ENCODE measurements around the gene CCSER1. TPM values are rescaled to one million over a fixed set of nuclear protein-coding genes. Genes with fewer than 3 reads are reported as not detected.
"Not testable (repeated sequence)": the region's sequence is repeated elsewhere in the genome, so short reads cannot be mapped to it uniquely, and the experiment has no call there.

CCSER1 gene
- polyA plus RNA-seq, 12 donors = 0.17 to 1.9 (median 0.65) TPM; not detected in 2

DNA sequence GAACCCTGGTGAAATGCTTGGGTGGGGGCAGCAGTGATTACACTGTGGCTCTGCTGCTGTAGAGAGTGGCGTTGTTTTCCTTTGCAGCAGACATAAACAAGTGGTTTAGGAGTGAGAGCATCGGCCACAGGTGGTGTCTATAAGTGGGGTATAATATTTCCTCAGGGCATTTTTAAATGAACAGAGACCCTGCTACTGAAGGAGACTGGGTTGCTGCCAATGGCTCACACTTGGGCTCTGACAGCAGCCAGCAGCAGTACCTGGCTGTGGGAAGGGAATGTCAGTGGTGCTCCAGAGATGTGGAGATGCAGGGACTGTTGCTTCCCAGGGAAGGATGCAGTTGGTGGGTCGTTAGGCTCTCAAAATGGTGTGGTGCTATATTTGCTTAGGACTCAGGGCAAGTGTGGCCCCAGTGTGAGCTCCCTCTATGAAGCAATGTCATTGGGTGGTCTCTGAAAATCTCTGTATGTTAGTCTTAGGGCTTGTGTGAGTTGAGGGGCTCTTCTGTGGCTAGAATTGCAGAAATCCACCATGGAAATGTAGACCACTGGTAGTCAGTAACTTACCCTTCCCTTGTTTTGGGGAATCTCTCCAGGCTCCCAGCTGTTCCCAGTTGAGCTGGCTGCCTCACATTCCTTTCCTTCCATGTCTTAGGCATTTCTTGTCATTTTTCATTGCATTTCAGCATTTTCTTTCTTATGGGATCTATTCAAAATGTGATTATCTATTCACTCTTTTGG is 1153.5 kb downstream of the CCSER1 start:
- no peak for DNase-seq

DNA sequence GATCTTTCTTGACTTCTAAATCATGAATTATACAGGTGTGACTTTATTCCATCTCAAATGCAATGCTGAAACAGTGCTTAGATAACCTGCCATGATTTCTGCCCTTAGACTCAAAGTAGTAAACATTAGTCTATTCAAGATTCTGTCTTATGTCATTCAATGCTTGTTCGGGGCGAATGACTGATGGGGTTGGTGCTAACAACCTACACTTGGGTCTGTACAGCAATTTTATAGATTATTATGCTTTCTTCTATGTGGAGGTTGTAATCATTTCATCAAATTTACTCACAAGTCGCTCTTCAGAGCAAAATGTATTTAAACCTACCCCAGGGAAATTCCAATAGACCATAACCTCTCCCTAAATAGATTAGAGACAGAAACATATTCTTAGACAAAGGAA is 1155.0 kb downstream of the CCSER1 start:
- no peak for DNase-seq

DNA sequence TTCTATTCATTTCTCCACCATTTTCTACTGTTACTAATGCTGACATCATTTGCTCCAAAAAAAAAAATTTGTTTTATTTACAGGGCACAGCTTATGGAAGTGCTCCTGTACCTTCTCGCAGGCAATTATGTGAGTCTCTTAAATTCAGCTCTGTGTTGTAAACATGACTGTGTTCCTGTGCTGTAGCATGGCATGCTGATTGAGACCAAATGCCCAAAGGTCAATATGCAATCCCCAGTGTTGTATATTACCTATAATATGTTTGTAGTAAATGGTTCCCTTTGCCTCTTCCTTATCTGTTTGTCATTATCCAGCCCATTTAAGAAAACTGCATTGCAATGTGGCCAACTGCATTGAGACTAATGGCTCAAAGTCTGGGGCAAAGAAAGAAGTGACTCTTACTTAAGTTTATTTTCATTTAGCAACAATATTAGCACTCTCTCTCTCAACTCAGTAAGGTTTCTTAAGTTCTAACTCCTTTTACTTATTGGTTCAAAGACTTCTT is 1156.6 kb downstream of the CCSER1 start:
- no peak for DNase-seq

DNA sequence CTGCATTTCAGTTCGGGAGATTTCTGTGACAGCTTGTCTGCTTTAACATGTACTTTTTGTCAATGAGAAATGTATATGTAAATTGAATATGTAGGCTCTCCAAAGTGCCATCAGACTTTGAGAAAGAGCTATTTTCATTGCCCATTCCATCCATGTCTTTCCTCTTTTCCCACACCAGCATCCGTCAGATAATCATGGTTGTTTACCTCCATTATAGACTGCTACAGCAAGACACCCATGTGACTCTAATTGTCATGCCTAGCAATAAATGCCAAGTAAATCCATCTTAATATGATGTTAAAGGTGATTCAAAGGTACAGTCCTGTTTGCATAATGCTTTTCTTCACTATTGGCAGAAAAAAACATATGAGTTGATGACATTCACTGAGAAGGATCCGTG is 1157.3 kb downstream of the CCSER1 start:
- DNase-seq = no peak

DNA sequence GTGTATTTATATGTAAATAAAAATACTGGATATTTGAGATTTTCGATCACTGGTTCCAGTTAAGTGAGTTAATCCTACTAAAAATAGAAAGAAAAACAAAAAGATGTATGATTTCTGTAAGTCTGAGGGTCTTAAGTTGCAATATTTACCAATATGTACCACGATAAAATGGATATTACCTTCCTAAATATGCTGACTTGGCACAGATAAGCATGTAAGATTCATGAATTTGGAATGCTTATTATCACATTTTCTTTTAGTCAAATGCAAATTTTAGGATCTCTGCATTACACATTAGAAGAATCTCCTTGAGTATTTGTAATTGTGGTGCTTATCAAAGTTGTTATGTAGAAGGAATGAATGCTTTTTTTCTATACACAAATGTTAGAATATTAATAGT is 1158.3 kb downstream of the CCSER1 start:
- DNase-seq = no peak

DNA sequence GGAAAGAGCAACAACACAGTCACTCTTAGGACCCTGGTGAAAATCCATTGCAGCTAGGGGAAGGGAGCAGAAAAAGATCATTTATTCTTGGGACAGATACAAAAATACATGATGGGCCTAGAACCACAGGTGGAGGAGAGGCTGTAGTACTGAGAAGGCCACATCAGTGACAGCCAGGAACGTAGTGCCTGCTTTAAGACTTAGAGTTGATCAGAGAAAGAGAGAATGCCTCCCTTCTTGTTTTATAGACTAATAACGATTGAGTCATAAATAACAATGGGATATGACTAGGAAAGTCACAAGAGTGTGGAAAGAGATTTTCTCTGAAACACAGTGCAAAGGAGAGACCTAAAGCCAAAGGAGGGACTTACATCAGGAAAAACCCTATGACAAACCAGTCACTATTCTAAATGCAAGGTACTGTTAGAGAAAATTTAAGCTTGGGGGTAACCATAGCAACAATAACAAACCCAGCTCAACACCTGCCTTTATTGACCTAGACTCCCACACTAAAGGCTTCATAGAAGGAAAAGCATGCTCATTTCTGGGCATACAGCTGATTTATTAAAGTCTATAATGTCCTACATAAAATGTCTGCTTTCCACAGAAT is 1161.6 kb downstream of the CCSER1 start:
- no peak for DNase-seq

DNA sequence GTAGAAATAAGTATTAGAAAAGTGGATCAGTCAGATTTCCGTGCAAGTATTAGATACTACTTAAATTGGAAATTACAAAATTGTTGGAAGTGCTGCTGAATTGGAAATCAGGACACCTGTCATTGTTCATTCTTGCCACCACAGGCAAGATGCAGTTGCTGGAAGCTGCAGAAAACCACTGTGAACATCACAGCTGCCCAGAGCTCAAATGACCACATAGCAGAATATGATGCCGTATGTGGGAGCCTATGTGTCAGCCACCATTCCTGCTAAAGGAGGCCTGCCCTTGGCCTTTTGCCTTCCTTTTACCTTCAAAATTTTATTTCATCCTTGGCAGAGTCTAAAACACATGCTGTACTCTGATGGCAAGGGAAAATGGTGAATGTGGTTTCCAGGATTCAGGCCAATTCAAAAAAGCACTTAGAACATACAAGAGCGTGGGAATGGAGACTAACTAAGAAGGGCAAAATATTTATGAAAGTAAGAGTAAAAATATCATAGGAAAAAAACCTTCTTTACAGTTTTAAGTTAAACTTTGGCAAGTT is 1171.0 kb downstream of the CCSER1 start:
- no peak for DNase-seq

DNA sequence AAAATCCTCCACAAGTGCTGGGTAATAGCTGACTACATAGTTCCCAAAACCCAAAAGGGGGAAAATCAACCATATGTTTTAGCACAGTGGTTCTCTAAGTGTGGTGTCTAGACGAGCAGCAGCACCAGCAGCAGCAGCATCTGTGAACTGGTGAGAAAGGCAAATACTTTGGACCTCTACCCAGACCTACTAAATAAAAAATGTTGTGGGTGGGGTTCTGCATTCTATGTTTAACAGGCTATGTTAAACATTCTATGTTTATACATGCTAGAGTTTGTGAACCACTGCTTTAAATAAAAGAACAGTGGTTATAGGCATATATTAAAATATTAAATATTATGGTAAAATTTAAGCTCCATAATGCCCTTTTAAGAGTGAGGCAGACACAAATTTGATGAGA is 1171.6 kb downstream of the CCSER1 start:
- no peak for DNase-seq

DNA sequence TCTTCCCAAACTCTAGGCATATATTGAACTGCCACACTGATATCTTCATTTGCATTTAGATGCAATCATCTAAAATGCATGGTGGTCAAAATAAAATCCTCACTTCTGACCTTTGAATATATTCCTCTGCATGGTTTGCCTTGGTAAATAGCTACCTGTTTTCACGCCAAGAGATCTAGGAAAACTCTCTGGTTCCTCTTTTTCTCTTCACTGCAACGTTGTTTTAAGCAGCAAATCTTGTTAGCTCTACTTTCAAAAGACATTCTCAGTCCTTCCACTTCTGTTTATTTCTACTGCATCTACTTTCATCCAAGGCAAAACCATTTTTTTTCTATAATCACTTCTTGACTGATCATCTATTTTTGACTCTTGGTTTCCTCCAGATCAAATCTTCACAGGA is 1174.9 kb downstream of the CCSER1 start:
- DNase-seq = no peak

DNA sequence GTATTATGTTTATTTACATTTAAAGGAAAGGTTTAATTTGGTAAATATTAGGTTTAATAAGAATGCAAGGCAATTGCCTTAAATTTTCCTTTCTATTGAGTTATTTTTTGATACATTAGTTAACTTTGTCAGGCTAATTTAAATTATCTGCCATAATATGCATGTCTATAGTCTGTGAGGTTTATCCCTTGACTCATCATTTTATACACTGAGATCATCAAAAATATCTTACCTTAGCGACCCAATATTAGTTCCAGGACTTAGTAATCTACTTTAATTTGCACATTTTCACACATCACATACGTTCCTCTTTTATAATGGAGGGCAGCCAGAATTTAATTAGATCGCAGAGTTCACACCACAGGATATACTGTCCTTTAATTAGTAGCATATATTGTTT is 1177.1 kb downstream of the CCSER1 start:
- no peak for DNase-seq

DNA sequence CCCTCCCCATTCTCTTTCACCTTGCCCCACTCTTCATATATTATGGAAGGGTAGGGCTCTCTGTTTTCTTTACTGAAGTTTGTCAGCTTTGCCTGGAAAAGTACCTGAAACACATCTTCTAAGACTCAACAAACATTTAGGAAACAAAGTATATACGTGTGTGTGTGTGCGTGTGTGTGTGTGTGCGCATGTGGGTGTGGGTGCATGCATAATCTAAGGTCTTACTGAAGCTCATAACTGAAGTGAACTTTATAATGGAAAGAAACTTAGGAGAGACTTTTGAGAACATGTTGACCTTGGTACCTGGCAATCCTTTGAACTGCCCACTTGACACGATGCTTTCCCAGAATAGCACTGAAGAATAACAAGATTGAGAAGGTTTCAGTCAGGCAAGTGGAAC is 1190.2 kb downstream of the CCSER1 start:
- no peak for DNase-seq

DNA sequence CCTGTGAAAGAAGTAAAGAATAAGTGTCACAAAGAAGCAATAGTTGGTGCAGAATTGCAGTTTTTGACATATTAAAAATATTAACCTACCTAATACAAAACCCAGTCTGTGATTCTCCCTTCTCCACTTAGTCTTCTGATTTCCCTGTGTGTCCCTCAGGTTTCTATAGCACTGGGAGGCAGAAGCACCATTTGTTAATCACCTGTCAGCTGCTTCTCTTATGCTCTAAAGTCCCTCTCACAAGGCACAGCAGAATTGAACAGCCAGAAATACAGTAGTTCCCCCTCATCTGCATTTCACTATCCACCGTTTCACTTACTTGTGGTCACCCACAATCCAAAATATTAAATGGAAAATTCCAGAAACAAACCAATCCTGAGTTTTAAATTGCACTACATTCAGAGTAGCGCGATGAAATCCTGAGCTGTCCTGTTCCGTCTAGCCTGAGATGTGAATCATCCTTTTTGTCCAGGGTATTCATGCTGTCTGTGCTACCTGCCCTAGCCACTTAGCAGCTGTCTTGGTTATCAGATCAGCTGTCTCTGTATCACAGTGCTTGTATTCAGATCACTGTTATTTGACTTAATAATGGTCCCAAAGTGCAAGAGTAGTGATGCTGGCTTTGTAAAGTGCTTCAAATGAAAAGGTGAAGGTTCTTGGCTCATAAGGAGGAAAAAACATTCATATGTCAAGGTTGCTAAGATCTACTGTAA is 1192.5 kb downstream of the CCSER1 start:
- DNase-seq = no peak

DNA sequence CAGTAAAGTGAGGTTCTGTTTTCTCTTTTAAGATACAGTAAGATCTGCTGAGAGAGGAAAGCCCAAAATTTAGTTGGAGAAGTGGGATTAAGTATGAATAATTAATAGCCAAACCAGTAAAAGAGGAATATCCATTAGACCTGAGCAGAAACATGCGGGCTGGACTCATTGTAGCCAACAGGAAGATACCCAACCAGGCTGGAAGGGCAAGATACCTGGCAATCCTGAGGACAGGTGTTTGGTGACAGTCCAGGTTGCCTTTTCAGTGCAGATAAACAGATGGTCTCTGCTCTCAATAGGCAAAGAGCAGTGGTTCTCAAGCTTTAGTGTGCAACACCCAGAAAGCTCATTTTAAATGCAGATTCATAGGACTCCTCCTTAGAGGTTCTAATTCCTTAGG is 1195.8 kb downstream of the CCSER1 start:
- DNase-seq = no peak

DNA sequence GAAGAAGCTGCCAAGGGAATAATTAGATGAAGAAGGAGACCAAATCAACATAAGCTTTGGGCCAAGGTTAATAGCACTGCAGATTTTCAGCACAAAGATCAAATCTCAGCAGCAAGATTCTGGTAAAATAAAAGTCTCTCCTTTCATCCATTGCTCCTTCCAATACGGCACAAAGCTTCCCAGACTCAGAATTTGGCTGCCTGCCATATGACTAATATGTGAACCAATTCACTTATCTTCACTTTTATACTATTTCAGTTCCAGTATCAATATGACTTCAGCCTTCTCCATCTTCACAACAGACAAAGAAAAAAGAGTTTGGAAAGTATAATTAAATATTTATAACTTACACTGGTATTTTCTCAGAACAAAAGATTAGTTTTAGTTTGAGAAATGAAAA is 1198.3 kb downstream of the CCSER1 start:
- peak; percentile 7 for DNase-seq

DNA sequence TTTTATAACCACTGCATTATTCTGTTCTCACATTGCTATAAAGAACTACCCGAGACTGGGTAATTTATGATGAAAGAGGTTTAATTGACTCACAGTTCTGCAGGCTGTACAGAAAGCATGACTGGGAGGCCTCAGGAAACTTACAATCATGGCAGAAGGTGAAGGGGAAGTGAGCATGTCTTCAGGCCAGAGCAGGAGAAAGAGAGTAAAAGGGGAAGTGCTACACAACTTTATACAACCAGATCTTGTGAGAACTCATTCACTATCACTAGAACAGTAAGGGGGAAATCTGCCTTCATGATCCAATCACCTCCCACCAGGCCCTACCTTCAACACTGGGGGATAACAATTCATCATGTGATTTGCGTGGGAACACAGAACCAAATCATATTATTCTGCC is 1199.0 kb downstream of the CCSER1 start:
- not testable (repeated sequence) for DNase-seq

DNA sequence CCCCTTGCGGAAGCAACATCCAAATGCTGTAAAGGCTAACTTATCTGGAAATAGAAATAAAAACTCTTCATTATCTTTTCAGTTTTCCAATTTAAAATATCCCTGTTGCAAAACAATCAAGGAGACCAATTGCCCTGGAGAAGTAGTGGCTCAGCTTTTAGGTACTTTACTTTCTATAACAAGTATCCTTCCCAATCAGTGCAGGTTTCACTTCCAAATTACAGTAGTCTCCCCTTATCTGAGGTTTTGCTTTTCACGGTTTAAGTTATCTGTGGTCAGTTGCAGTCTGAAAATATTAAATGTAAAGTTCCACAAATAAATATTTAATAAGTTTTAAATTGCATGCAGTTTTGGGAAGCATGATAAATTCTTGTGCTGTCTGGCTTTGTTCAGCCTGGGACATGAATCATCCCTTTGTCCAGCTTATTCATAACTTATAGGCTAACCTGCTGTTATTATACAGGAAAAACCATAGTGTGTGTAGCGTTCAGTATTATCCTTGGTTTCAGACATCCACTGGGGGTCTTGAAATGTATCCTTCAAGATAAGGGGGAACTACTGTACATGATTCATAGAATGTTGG is 1203.5 kb downstream of the CCSER1 start:
- DNase-seq = no peak

DNA sequence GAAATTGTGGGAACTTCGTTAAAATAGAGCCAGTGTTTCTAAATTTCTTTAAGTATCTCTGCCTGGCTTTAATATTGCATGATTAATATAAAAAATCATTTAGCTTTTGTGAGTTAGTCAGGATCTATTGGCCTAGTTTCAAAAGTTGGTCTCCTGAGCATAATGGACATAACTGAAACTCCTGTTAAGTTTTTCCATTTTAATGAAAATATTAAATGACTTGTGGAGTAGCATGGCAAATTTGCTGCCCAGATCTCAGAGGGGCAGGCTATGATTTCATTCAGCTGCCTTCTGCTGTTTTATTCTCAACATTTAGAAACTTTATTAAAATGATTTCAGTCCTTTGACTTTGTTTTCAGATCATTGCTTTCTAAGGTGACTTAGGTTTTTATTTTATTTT is 1213.6 kb downstream of the CCSER1 start:
- no peak for DNase-seq

DNA sequence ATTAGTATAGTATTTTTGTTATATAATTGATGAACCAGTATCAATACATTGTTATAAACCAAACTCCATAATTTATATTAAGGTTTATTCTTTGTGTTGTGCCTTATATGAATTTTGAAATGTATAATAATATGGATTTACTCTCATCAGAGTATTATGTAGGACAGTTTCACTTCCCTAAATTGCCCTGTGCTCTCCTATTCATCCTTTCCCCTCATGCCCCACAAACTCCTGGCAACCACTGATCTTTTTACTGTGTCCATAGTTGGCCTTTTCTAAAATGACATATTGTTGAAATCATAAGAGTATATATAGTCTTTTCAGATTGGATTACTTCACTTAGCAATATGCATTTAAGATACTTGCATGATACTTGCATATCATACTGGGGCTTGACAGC is 1218.4 kb downstream of the CCSER1 start:
- DNase-seq = no peak

DNA sequence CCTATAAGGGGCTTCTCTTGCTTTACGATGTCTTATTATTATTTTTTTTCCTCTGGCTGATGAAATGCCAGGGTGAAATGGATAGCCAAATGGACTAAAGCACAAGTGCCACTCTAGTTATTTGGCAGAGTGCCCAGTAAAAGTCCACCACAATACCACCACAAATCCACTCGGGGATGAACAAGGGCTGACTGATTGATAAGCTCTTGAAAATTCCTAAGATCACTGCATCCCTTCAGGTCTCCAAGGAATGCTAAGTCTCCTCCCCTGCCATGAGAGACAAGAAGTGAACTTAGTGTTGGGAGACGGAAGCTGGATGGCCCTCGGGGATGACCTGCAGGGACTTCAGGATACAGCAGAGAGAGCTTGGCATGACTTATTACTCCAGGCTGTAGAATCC is 1229.3 kb downstream of the CCSER1 start:
- DNase-seq = not testable (repeated sequence)

DNA sequence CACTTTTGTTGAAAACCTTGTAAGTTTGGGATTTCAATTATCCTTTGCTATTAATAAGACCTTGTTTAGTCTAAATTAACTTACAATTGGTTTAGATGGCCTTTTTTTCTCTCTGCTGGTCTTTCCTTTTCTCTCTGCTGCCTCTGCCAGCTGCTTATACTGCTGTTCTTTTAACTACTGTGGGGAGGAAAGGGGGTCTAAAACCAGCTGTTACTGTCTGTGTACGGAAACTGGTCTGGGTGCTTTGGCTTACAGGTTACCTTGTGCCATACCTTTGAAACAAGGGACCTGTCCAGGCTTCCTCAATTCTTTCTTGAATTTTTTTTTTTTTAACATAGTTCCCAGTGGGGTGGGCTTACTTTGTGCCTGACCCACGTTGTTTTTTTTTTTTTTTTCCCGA is 1230.8 kb downstream of the CCSER1 start:
- not testable (repeated sequence) for DNase-seq

DNA sequence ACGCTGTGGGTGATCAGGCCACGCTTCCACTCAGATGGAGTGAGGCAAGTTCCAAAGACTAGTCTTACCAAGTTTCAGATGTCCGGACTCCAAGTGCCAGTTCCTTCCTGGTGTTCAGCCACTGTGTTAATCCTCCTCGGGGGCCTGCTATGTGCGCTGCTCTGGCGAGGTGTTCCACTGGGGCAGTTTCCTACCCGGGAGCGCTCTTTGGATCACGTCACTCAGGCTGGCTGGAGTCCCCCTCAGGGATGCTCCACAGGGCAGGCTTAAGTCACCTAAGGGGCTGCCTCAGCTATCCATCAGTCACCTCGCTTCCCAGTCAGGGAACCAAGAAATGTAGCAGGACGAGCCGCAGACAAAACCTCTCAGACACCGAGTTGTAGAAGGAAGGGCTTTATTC is 1231.4 kb downstream of the CCSER1 start:
- DNase-seq = not testable (repeated sequence)
